HEK293T (cell line): Measurements from ENCODE around the gene PLEK2.
A peak's percentile ranks its signal among the peaks of the same experiment; 100 is the strongest.

Source experiments
- CTCF ChIA-PET: fragments of 350-600 bp; formaldehyde crosslinking; extraction: SDS; loops from one replicate; lab custom pipeline; 2021; ENCODE audit warnings: antibody characterized with exemption, inconsistent platforms; lab: Yijun Ruan, JAX
- POLR2A ChIA-PET: fragments of 350-600 bp; formaldehyde crosslinking; extraction: SDS; loops from one replicate; lab custom pipeline; 2020; ENCODE audit warnings: antibody characterized with exemption, inconsistent platforms; lab: Yijun Ruan, JAX
- DNase-seq: peaks from one replicate; pipeline ENCODE4 v3.0.0; 2012; ENCODE audit warnings: mixed read lengths; ENCODE audit errors: extremely low spot score
- ARNT ChIP-seq: fragments of 450-650 bp; IDR thresholded peaks from 2 replicates; pipeline ENCODE4 v1.6.1; 2017; ENCODE audit warnings: mild to moderate bottlenecking
- BHLHE40 ChIP-seq: fragments of 450-650 bp; IDR thresholded peaks from 2 replicates; pipeline ENCODE4 v1.6.1; 2016; ENCODE audit warnings: mild to moderate bottlenecking, moderate library complexity, borderline replicate concordance
- CTBP1 ChIP-seq: fragments of 450-650 bp; IDR thresholded peaks from 2 replicates; pipeline ENCODE4 v1.6.1; 2016; ENCODE audit warnings: borderline replicate concordance
- ELF4 ChIP-seq: fragments of 450-650 bp; IDR thresholded peaks from 2 replicates; pipeline ENCODE4 v1.6.1; 2017; ENCODE audit warnings: antibody characterized with exemption
- FOXA1 ChIP-seq: fragments of 450-650 bp; IDR thresholded peaks from 2 replicates; pipeline ENCODE4 v1.6.1; 2016; ENCODE audit warnings: mild to moderate bottlenecking
- FOXK2 ChIP-seq: fragments of 450-650 bp; IDR thresholded peaks from 2 replicates; pipeline ENCODE4 v1.6.1; 2016; ENCODE audit warnings: mild to moderate bottlenecking
- FOXM1 ChIP-seq: fragments of 450-650 bp; IDR thresholded peaks from 2 replicates; pipeline ENCODE4 v1.6.1; 2017; ENCODE audit warnings: mild to moderate bottlenecking, borderline replicate concordance
- HDGF ChIP-seq: fragments of 450-650 bp; IDR thresholded peaks from 2 replicates; pipeline ENCODE4 v1.6.1; 2017; ENCODE audit warnings: antibody characterized with exemption, borderline replicate concordance
- L3MBTL2 ChIP-seq: fragments of 450-650 bp; conservative IDR thresholded peaks from 2 replicates; pipeline ENCODE4 v1.6.1; 2016; ENCODE audit warnings: mild to moderate bottlenecking
- LEF1 ChIP-seq: fragments of 450-650 bp; IDR thresholded peaks from 2 replicates; pipeline ENCODE4 v1.6.1; 2017; ENCODE audit warnings: mild to moderate bottlenecking, borderline replicate concordance
- NFRKB ChIP-seq: fragments of 450-650 bp; IDR thresholded peaks from 2 replicates; pipeline ENCODE4 v1.6.1; 2016; ENCODE audit warnings: mild to moderate bottlenecking, moderate library complexity
- SP1 ChIP-seq: fragments of 450-650 bp; IDR thresholded peaks from 2 replicates; pipeline ENCODE4 v1.6.1; 2017
- SUZ12 ChIP-seq: fragments of 450-650 bp; IDR thresholded peaks from 2 replicates; pipeline ENCODE4 v1.6.1; 2016; ENCODE audit warnings: mild to moderate bottlenecking
- TARDBP ChIP-seq: fragments of 450-650 bp; IDR thresholded peaks from 2 replicates; pipeline ENCODE4 v1.6.1; 2016
- ZNF384 ChIP-seq: fragments of 450-650 bp; IDR thresholded peaks from 2 replicates; pipeline ENCODE4 v1.6.1; 2016
- TF ChIP-seq, protein P1 (sequence below): fragments of 450-650 bp; IDR thresholded peaks from 2 replicates; pipeline ENCODE4 v1.6.1; 2016

The PLEK2 gene

GRCh38 chr14:67365476-67365875 lies 46.5 kb downstream of the PLEK2 start:
- ChIA-PET CTCF (no interaction called here), POLR2A (no interaction called here)
- no peak for DNase-seq
- TF ChIP-seq ARNT (no peak), NFRKB (no peak)
- TF ChIP-seq, protein P1, sequence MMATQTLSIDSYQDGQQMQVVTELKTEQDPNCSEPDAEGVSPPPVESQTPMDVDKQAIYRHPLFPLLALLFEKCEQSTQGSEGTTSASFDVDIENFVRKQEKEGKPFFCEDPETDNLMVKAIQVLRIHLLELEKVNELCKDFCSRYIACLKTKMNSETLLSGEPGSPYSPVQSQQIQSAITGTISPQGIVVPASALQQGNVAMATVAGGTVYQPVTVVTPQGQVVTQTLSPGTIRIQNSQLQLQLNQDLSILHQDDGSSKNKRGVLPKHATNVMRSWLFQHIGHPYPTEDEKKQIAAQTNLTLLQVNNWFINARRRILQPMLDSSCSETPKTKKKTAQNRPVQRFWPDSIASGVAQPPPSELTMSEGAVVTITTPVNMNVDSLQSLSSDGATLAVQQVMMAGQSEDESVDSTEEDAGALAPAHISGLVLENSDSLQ = no peak

DNA sequence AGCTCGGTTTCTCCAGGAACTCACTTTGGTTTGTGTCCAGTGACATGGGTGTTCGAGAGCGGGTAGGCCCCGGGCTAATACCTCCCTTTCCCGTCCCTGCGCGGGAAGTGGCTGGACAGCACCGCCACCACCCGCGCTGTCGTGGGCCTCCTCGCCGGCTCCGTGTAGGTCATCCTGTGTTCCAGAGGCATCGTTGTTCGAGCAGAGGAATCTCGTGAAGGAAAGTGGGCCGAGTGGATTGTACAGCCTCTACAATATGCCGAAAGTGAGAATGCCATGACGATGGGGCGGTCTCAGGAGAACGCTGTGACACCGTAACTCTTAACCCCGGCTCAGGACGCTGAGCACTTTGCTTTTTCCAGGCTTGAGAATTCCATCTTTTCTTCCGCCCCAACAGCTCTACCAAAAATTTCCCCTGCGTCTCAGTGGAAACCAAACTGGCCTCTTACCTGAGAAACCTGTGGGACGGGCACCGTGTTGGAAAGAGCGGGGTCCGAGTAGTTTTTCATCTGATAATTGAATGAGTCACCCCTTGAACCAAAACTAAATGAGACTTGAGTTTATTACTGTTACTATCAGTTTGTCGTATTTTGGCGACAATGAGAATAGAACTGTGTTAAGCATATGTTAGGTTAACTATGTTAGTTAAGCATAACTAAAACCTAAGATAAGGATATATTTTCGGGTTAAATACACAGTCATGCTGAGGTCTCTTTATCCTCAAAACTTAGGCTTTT lies 51.3 kb downstream of the PLEK2 start:
- TF ChIP-seq NFRKB (no peak), LEF1 (no peak), TARDBP (no peak), L3MBTL2 (no peak), ELF4 (no peak), ZNF384 (no peak), FOXK2 (no peak), BHLHE40 (no peak), SUZ12 (no peak), ARNT (no peak), CTBP1 (no peak), SP1 (no peak), HDGF (no peak), FOXA1 (no peak), FOXM1 (no peak)
- TF ChIP-seq, protein P1 = no peak
- no peak for DNase-seq
- ChIA-PET CTCF (interaction anchor here (0.6 to 1.6 kb wide), 6 partner anchors 11 to 948 kb away, joined by 3 to 5 read pairs (median 4); no protein-coding TSS in a partner anchor), POLR2A (interaction anchor here (0.6 to 1.6 kb wide), 6 partner anchors 8 to 335 kb away, joined by 3 to 5 read pairs (median 3); partner anchors contain the start of gene RDH11)

DNA sequence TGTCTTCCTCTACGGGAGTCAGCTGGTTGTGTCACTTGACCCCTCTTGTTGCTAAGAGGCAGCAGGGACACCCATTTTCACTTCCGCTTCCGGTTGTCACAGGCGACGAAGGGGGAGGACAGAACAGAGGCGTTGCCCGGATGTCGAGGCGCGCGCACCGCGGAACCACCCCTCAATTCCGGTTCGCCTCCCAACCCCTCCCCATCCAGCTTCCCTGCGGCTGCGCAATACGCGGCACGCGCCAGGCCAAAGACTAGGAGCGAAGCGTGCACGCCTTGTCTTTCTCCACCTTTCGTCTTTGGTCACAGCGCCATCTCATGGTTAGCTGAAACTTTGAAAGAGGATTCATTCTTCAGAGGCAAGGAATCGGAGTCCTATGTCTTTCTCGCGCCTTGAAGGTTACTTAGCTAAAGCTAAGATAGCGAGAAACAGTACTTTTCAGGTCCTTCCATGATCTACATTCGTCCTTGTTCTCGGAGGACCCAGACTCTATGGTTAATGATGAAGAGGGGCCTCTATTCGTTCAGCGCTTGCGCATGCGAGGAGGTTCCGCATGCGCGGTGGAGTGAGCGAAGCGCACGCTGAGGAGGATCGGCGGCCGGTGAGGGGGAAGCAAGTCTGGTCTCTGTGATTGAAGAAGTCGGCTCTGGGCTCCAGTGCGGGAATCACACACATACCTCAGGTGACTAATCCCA lies 52.0 kb downstream of the PLEK2 start, which contains the start of the genes ATP6V1D and EIF2S1:
TSS of gene ATP6V1D (minus strand) at position 30 of the 695 bp plus-strand sequence. CDS start 106 bp downstream, outside the sequence.
TSS of gene EIF2S1 (plus strand) at position 554 of the 695 bp plus-strand sequence. CDS start 4,440 bp downstream, outside the sequence.
- POLR2A ChIA-PET = interaction anchor here (0.6 to 1.6 kb wide), 8 partner anchors 9 to 336 kb away, joined by 3 to 7 read pairs (median 3); partner anchors contain the start of gene RDH11
- DNase-seq = peak; percentile 97
- CTCF ChIA-PET = interaction anchor here (0.6 to 1.6 kb wide), 18 partner anchors 9 to 947 kb away, joined by 3 to 9 read pairs (median 4); no protein-coding TSS in a partner anchor
- TF ChIP-seq, protein P1 = peak; percentile 75
- TF ChIP-seq NFRKB (no peak), FOXM1 (no peak), LEF1 (no peak), ZNF384 (no peak), CTBP1 (no peak), ELF4 (peak; percentile 82), FOXA1 (no peak), ARNT (no peak), FOXK2 (peak; percentile 68; the same call in 1 of the 2 replicates), SUZ12 (no peak), HDGF (no peak), BHLHE40 (no peak), TARDBP (no peak), L3MBTL2 (peak; percentile 77), SP1 (no peak)

GRCh38 chr14:67358924-67359774 lies 52.8 kb downstream of the PLEK2 start:
- ChIA-PET POLR2A (interaction anchor here (0.8 to 1.6 kb wide), 7 partner anchors 9 to 336 kb away, joined by 3 to 7 read pairs (median 3); partner anchors contain the start of gene RDH11), CTCF (interaction anchor here (0.6 to 1.6 kb wide), 18 partner anchors 8 to 250 kb away, joined by 3 to 9 read pairs (median 4); no protein-coding TSS in a partner anchor)
- DNase-seq = peak; percentile 17
- TF ChIP-seq, protein P1 = no peak
- no peak for TF ChIP-seq ARNT
- no peak for TF ChIP-seq CTBP1
- TF ChIP-seq BHLHE40 = no peak
